OCI-LY7 (cell line): Measurements from ENCODE around the gene PHF12. TPM values are rescaled to one million over a fixed set of nuclear protein-coding genes. Genes with fewer than 3 reads are reported as not detected.
A peak's percentile ranks its signal among the peaks of the same experiment; 100 is the strongest.
"Not testable (repeated sequence)": the region's sequence is repeated elsewhere in the genome, so short reads cannot be mapped to it uniquely, and the experiment has no call there.

Experiments used
- BruUV-seq: library from RNA; stranded (reverse); fragments of 400-500 nt; replicated peaks from 2 replicates; lab custom pipeline; 2021; lab: Mats Ljungman, UMichigan
- CTCF ChIA-PET: fragments of 300-600 bp; sonication (Branson Sonifier 250); formaldehyde crosslinking; loops from one replicate; lab custom pipeline; 2022; ENCODE audit warnings: antibody characterized with exemption; ENCODE audit not compliant: unreplicated experiment; lab: Charles Lee
- POLR2A ChIA-PET: fragments of 300-600 bp; sonication (Branson Sonifier 250); formaldehyde crosslinking; loops from one replicate; lab custom pipeline; 2022; ENCODE audit warnings: antibody characterized with exemption; lab: Charles Lee
- DNase-seq: peaks from one replicate; pipeline ENCODE4 v3.0.0-alpha.2; 2015; ENCODE audit warnings: low spot score
- H2AFZ ChIP-seq: fragments of 200-600 bp; sonication (generic), shearing (Covaris generic); 2 replicates; pipeline ENCODE4 v1.6.1; 2014; ENCODE audit warnings: mild to moderate bottlenecking, antibody characterized with exemption, low read length, moderate library complexity
- H3K27ac ChIP-seq: fragments of 200-600 bp; sonication (generic); 2 replicates; pipeline ENCODE4 v1.5.1; 2014; ENCODE audit warnings: mixed run types, low read depth, mild to moderate bottlenecking, moderate library complexity, low read length, inconsistent platforms; ENCODE audit not compliant: poor library complexity, severe bottlenecking
- H3K36me3 ChIP-seq: fragments of 200-600 bp; sonication (generic); 2 replicates; pipeline ENCODE4 v1.6.1; 2014; ENCODE audit warnings: mild to moderate bottlenecking, antibody characterized with exemption, low read length, moderate library complexity, mixed read lengths; ENCODE audit not compliant: insufficient read depth
- H3K4me1 ChIP-seq: fragments of 200-600 bp; sonication (generic); 2 replicates; pipeline ENCODE4 v1.5.1; 2014; ENCODE audit warnings: mild to moderate bottlenecking, low read length; ENCODE audit not compliant: insufficient read depth, poor library complexity, severe bottlenecking
- H3K4me2 ChIP-seq: fragments of 200-600 bp; sonication (generic); 2 replicates; pipeline ENCODE4 v1.6.1; 2014; ENCODE audit warnings: mild to moderate bottlenecking, low read length
- H3K4me3 ChIP-seq: fragments of 200-600 bp; sonication (generic); 2 replicates; pipeline ENCODE4 v1.5.1; 2014; ENCODE audit warnings: mild to moderate bottlenecking, low read depth, low read length; ENCODE audit not compliant: poor library complexity, severe bottlenecking
- H3K79me2 ChIP-seq: fragments of 200-600 bp; sonication (generic); 2 replicates; pipeline ENCODE4 v1.6.1; 2016; ENCODE audit warnings: low read depth, mild to moderate bottlenecking, low read length, moderate library complexity, mixed read lengths; ENCODE audit not compliant: insufficient read depth
- H3K9me2 ChIP-seq: fragments of 200-600 bp; sonication (generic); 2 replicates; pipeline ENCODE4 v1.6.1; 2016; ENCODE audit warnings: mild to moderate bottlenecking, low read length, mixed read lengths; ENCODE audit not compliant: insufficient read depth
- H3K9me3 ChIP-seq: fragments of 200-600 bp; sonication (generic); 2 replicates; pipeline ENCODE4 v1.6.1; 2014; ENCODE audit warnings: mild to moderate bottlenecking, mixed run types, low read length, mixed read lengths
- H4K20me1 ChIP-seq: fragments of 200-600 bp; sonication (generic); 2 replicates; pipeline ENCODE4 v1.6.1; 2014; ENCODE audit warnings: mild to moderate bottlenecking, antibody characterized with exemption, low read length, moderate library complexity, mixed read lengths; ENCODE audit not compliant: insufficient read depth
- CTCF ChIP-seq: fragments of 200-600 bp; sonication (generic); conservative IDR thresholded peaks from 2 replicates; pipeline ENCODE4 v1.5.1; 2014; ENCODE audit warnings: mild to moderate bottlenecking, antibody characterized with exemption, low read length, moderate library complexity, mixed read lengths
- EZH2phosphoT487 ChIP-seq: fragments of 200-600 bp; sonication (generic); IDR thresholded peaks from 2 replicates; pipeline ENCODE4 v1.6.1; 2018; ENCODE audit warnings: low read depth, borderline replicate concordance, mild to moderate bottlenecking, mixed run types, antibody characterized with exemption, low read length, moderate library complexity, mixed read lengths
- intact Hi-C: fragments of 100-400 bp; cut with micrococcal nuclease; formaldehyde crosslinking; loops from one replicate; pipeline ENCODE4 v1.10.0; 2022; ENCODE audit not compliant: unreplicated experiment
- total RNA-seq, 2 experiments: library from RNA; depleted of rRNA in 1 of 2; stranded (reverse); fragments of >200 nt in 1 of 2; shearing (Covaris generic) in 1 of 2; gene quantifications; 2 replicates each; pipeline ENCODE4 v1.2.3, GENCODE V29; 2014 to 2022

PHF12 gene
- total RNA-seq, 2 experiments from 2014 or later = 40.6 to 62.5 TPM

- ChIA-PET POLR2A (interaction anchor here (1.0 kb wide), 1 partner anchor 115 kb away, joined by 3 read pairs; no protein-coding TSS in a partner anchor), CTCF (interaction anchor here (0.7 kb wide), 1 partner anchor 132 kb away, joined by 3 read pairs; no protein-coding TSS in a partner anchor)
- H3K36me3 ChIP-seq = peaks cover 47% of the 10 kb centered on the region
- no peaks in the 10 kb centered on the region for H3K79me2 ChIP-seq
- no peak overlapping the region for H2AFZ ChIP-seq
- no peak overlapping the region for H3K4me3 ChIP-seq
- peak; percentile 68 for DNase-seq
- no peaks in the 10 kb centered on the region for H4K20me1 ChIP-seq
- peak; percentile 66 for TF ChIP-seq CTCF
- no peak for TF ChIP-seq EZH2phosphoT487
- H3K4me2 ChIP-seq = no peak overlapping the region
- no peaks in the 10 kb centered on the region for H3K9me2 ChIP-seq
- no TSS peak for BruUV-seq
- intact Hi-C loops = loop anchor here (1.0 kb wide), 1 partner anchor 116 kb away; no protein-coding TSS in a partner anchor
- no peaks in the 10 kb centered on the region for H3K9me3 ChIP-seq
- no peak overlapping the region for H3K27ac ChIP-seq
- H3K4me1 ChIP-seq = no peaks in the 10 kb centered on the region
Observed at GRCh38 chr17:28878981-28879380, 72.3 kb downstream of the PHF12 start.

DNA sequence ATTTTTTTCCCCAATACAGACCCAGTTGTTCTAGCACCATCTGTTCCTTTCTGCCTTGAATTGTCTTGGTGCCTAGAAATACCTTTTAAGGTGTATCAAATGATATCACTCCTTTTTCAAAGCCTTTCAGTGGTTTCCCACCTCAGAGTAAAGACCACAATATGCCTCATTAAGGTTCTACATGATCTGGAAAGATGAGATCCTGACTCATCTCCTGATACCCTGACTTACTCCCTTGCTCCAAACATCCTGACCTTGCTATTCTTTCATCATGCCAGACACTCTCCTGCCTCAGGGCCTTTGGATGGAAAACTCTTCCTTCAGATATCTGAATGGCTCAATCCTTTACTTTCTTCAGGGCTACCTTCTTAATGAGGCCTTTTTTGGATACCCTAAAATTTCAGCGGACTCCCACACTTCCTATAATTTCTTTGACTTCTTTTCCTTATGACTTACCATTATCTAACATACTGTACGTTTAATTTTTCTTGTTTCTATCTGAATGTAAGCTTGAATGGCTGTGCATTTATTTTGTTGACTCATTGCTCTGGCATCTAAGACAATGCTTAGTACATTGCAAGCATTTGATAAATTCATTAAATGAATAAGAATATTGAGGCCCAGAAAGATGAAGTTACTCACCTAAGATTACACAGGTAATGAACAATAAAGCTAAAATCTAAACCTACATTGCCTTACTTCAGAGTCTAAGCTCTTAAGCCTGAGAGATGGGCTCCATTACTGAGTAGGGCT is 73.0 kb downstream of the PHF12 start:
- Histone ChIP-seq H4K20me1 (no peaks in the 10 kb centered on the region), H3K36me3 (peaks cover 47% of the 10 kb centered on the region), H3K27ac (no peak overlapping the region), H3K4me1 (no peaks in the 10 kb centered on the region), H3K4me3 (no peak overlapping the region), H2AFZ (no peak overlapping the region), H3K79me2 (no peaks in the 10 kb centered on the region), H3K9me2 (no peaks in the 10 kb centered on the region), H3K4me2 (no peak overlapping the region), H3K9me3 (no peaks in the 10 kb centered on the region)
- intact Hi-C loops = no loop called here
- TF ChIP-seq EZH2phosphoT487 = no peak
- TF ChIP-seq CTCF = no peak
- CTCF ChIA-PET = interaction anchor here (0.7 kb wide), 1 partner anchor 132 kb away, joined by 3 read pairs; no protein-coding TSS in a partner anchor
- POLR2A ChIA-PET = no interaction called here
- no TSS peak for BruUV-seq
- DNase-seq = no peak

DNA sequence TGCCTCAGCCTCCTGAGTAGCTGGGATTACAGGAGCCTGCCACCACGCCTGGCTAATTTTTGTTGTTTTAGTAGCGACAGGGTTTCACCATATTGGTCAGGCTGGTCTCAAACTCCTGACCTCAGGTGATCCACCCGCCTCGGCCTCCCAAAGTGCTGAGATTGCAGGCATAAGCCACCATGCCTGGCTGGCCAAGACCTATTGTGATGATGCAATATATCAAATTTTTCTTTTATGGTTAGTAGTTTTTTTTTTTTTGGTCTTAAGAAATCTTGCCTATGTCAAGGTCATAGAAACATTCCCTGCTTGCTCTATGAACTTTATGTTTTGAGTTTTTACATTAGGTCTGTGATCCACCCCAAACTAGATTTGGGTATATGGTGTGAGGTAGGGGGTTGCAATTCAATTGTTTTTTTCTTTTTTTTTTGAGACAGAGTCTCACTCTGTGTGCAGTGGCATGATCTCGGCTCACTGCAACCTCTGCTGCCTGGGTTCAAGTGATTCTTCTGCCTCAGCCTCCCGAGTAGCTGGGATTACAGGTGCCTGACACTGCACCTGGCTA is 74.1 kb downstream of the PHF12 start:
- intact Hi-C loops, H3K4me3 ChIP-seq, POLR2A ChIA-PET, BruUV-seq, H3K9me2 ChIP-seq, H3K79me2 ChIP-seq, H4K20me1 ChIP-seq, H3K27ac ChIP-seq, H3K4me1 ChIP-seq, DNase-seq, CTCF ChIA-PET, H3K4me2 ChIP-seq, H3K9me3 ChIP-seq, H2AFZ ChIP-seq: not testable (repeated sequence)
- H3K36me3 ChIP-seq = peaks cover 43% of the 10 kb centered on the region
